Skin of body (tissue), 2 donors: ENCODE measurements around the gene LYPD6. TPM values are rescaled to one million over a fixed set of nuclear protein-coding genes. Genes with fewer than 3 reads are reported as not detected.
"Not testable (repeated sequence)": the region's sequence is repeated elsewhere in the genome, so short reads cannot be mapped to it uniquely, and the experiment has no call there.

ENCODE experiments used
- DNase-seq: peaks from one replicate; lab custom pipeline; 2025; lab: John Stamatoyannopoulos, UW
- total RNA-seq: library from RNA; depleted of rRNA; stranded (reverse); fragments of >200 nt; gene quantifications from one replicate; pipeline ENCODE4 v1.2.3, GENCODE V29; 2014

Gene LYPD6
- total RNA-seq, 1 donor from 2014 or later, result 5.1 TPM

- DNase-seq, result not testable (repeated sequence)
Observed at GRCh38 chr2:149506808-149507207, 176.4 kb downstream of the LYPD6 start.

DNA sequence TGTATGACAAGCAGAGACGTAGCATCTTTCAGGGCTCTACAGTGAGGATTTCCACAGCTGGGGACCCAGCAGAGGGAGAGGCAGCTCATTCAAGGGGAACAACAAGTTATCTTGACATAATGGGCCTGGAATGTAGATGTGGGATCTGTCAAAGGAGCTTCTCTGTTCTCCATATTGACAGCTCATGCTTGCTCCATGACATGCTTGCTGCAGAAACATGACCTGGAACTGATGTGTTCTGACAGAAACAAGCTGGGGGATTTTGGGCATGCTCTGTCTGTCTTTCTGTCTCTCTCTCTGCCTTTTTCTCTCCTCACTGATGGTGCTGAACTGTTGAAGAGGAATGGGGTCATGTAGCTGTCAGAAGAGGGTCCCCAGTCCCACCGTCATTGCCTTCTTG is 177.6 kb downstream of the LYPD6 start:
- peak; percentile 75 for DNase-seq

GRCh38 chr2:149513461-149513860 is 183.1 kb downstream of the LYPD6 start:
- no peak for DNase-seq
